Spinal cord (tissue), 10 donors: ENCODE data around the gene ADAMTS20. TPM values are rescaled to one million over a fixed set of nuclear protein-coding genes. Genes with fewer than 3 reads are reported as not detected.

ENCODE experiments used
- DNase-seq, 6 donors: peaks; one replicate each; pipeline versions ENCODE4 v3.0.0 to v3.0.0-alpha.2; 2013 to 2015; ENCODE audit warnings: low spot score in 6 of 6, low read depth in 4 of 6
- H3K27ac ChIP-seq: one replicate; pipeline ENCODE4 v1.5.1; 2013; ENCODE audit warnings: low read depth, low read length, control low read depth
- H3K27me3 ChIP-seq: one replicate; pipeline ENCODE4 v1.6.1; 2013; ENCODE audit warnings: low read length; ENCODE audit not compliant: control insufficient read depth, insufficient read depth
- H3K36me3 ChIP-seq: one replicate; pipeline ENCODE4 v1.6.1; 2013; ENCODE audit warnings: low read length; ENCODE audit not compliant: control insufficient read depth, insufficient read depth
- H3K4me1 ChIP-seq: one replicate; pipeline ENCODE4 v1.6.1; 2013; ENCODE audit warnings: low read length; ENCODE audit not compliant: control insufficient read depth, insufficient read depth
- H3K4me3 ChIP-seq: one replicate; pipeline ENCODE4 v1.5.1; 2013; ENCODE audit warnings: low read depth, low read length, control low read depth
- H3K9me3 ChIP-seq: one replicate; pipeline ENCODE4 v1.6.1; 2013; ENCODE audit warnings: low read length; ENCODE audit not compliant: control insufficient read depth, insufficient read depth
- WGBS: methylation state at CpG from one replicate; pipeline ENCODE4 v1.1.5; 2013; ENCODE audit warnings: missing lambda C conversion rate; ENCODE audit not compliant: insufficient coverage; 5-methylcytosine and 5-hydroxymethylcytosine counted together
- polyA plus RNA-seq, 2 donors: library from polyadenylated mRNA; unstranded; fragments of 120-200 nt; gene quantifications; one replicate each; pipeline ENCODE4 v1.2.1, GENCODE V29; 2013; ENCODE audit not compliant: insufficient read length in 2 of 2
- total RNA-seq, 2 donors: library from RNA; depleted of rRNA in 1 of 2; stranded (reverse); fragments of 120-200 nt in 1 of 2; fragments of >200 nt in 1 of 2; gene quantifications; one replicate each; pipeline versions ENCODE4 v1.2.3 to v1.2.4, GENCODE V29; 2013 to 2014
- donor health status: healthy.

The ADAMTS20 gene
- total and polyA plus RNA-seq, 4 donors: 0.44 to 0.69 (median 0.48) TPM

GRCh38 chr12:43332977-43333640, 218.9 kb downstream of the ADAMTS20 start:
- WGBS: no CpG with 5 or more reads among the region's 2 CpGs
- Histone ChIP-seq H3K27ac (no peak overlapping the region), H3K4me1 (no peaks in the 10 kb centered on the region), H3K36me3 (no peaks in the 10 kb centered on the region), H3K4me3 (no peak overlapping the region), H3K9me3 (peaks cover 2% of the 10 kb centered on the region), H3K27me3 (no peaks in the 10 kb centered on the region)
- no peak for DNase-seq

DNA sequence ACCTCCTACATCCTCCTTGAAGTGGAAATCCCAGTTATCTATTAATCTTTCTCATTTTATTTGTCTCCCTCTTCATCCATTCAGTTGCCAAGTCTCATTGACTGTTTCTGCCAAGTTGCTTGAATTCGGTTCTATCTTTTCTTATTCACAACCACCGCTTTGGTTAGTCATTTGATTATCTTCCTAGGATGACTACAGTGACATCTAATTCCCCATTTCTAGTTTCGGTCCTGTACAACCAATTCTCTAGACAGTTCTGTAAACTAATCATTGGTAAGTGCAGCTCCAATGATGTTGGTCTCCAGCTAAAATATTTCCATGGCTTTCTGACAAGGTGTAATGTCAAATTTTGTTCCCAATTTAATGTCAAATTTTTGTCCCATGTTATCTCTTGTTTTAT, 220.1 kb downstream of the ADAMTS20 start:
- Histone ChIP-seq H3K27ac (no peak overlapping the region), H3K4me1 (no peaks in the 10 kb centered on the region), H3K27me3 (no peaks in the 10 kb centered on the region), H3K4me3 (no peak overlapping the region), H3K36me3 (no peaks in the 10 kb centered on the region), H3K9me3 (peaks cover 2% of the 10 kb centered on the region)
- DNase-seq: no peak
- 83% methylated on average over 2 of the region's 3 CpGs for WGBS

GRCh38 chr12:43329375-43329774, 222.6 kb downstream of the ADAMTS20 start:
- H3K4me1 ChIP-seq: no peaks in the 10 kb centered on the region
- H3K4me3 ChIP-seq: no peak overlapping the region
- H3K9me3 ChIP-seq: peaks cover 2% of the 10 kb centered on the region
- no peak overlapping the region for H3K27ac ChIP-seq
- WGBS: 100% methylated on average over 1 of the region's 1 CpG
- no peaks in the 10 kb centered on the region for H3K27me3 ChIP-seq
- H3K36me3 ChIP-seq: no peaks in the 10 kb centered on the region
- DNase-seq: no peak

- Histone ChIP-seq H3K4me1 (no peaks in the 10 kb centered on the region), H3K27ac (no peak overlapping the region), H3K9me3 (peaks cover 2% of the 10 kb centered on the region), H3K4me3 (no peak overlapping the region), H3K27me3 (no peaks in the 10 kb centered on the region), H3K36me3 (no peaks in the 10 kb centered on the region)
- 95% methylated on average over 4 of the region's 5 CpGs for WGBS
- DNase-seq: no peak
Measured at GRCh38 chr12:43325786-43326185, 226.2 kb downstream of the ADAMTS20 start.

DNA sequence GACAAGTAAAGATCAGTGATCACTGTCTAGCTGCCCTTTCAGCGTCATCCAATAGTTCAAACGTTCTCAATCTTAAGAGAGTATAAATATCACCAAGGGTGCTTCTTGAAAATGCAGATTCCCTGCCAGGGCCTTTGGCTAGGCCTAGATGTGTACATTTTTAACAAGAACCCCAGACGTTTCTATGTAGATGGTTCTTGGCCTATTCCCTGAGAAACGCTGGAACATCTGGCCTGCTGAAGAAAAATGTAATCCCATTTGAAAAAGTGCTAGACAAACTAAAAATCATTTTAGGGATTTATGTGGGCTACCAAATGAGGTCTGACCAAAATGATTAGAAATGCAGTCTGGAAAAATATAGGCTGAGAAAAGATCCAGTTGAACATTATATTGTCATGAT, 231.7 kb downstream of the ADAMTS20 start:
- H3K4me1 ChIP-seq: no peaks in the 10 kb centered on the region
- H3K27ac ChIP-seq: no peak overlapping the region
- peak in 1 of 6 donors; percentile 18 for DNase-seq
- H3K36me3 ChIP-seq: no peaks in the 10 kb centered on the region
- 100% methylated on average over 1 of the region's 4 CpGs for WGBS
- no peaks in the 10 kb centered on the region for H3K27me3 ChIP-seq
- H3K4me3 ChIP-seq: no peak overlapping the region
- no peaks in the 10 kb centered on the region for H3K9me3 ChIP-seq

DNA sequence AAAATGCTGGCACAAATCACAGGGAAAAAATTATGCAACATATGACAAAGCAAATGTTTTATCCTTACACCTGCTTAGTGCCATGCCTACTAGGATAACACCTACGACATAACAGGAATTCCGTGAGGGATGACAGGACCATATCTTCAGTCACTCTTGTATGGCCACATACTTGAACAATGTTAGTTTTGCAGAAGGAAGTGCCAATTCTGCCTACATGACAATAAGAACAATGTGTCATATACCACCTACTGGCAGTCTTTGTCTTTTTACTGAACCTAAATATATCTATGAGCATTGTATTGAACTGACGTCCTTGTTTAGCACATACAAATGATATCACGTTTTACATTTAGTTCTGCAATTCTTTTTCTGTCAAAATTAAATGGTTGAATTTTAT, 234.0 kb downstream of the ADAMTS20 start:
- WGBS: no CpG with 5 or more reads among the region's 4 CpGs

GRCh38 chr12:43317156-43317555, 234.8 kb downstream of the ADAMTS20 start:
- no CpG with 5 or more reads among the region's 3 CpGs for WGBS
- no peaks in the 10 kb centered on the region for H3K4me1 ChIP-seq
- no peak for DNase-seq
- H3K27me3 ChIP-seq: no peaks in the 10 kb centered on the region
- peak overlapping the region; percentile 3 for H3K27ac ChIP-seq
- H3K36me3 ChIP-seq: no peaks in the 10 kb centered on the region
- no peaks in the 10 kb centered on the region for H3K9me3 ChIP-seq
- H3K4me3 ChIP-seq: no peak overlapping the region

More for the DNA sequence above, 234.0 kb downstream of the ADAMTS20 start:
- no peaks in the 10 kb centered on the region for H3K9me3 ChIP-seq
- no peak for DNase-seq
- no peaks in the 10 kb centered on the region for H3K36me3 ChIP-seq
- no peaks in the 10 kb centered on the region for H3K4me1 ChIP-seq
- no peaks in the 10 kb centered on the region for H3K27me3 ChIP-seq
- no peak overlapping the region for H3K4me3 ChIP-seq
- H3K27ac ChIP-seq: no peak overlapping the region

DNA sequence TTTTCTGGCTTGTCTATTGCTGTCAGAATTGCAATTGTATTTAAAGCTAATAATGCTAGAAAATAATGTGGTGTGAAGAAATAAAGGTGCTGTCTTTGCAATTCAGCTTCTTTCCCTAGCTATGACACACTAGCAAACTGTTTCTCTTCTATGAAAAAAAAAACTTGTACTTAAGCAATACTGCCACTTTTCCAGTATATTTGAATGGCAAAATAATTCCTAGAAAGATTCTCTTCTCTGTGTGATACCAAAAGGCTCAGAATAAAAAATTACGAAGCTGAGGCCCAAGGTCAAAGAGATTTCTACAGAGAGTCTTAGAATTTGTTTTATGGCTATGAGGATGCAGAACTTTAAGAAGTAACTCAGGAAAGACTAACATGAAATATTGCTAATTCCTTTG, 235.5 kb downstream of the ADAMTS20 start:
- WGBS: no CpG with 5 or more reads among the region's 1 CpG
- Histone ChIP-seq H3K9me3 (no peaks in the 10 kb centered on the region), H3K36me3 (no peaks in the 10 kb centered on the region), H3K27ac (no peak overlapping the region), H3K4me1 (no peaks in the 10 kb centered on the region), H3K27me3 (no peaks in the 10 kb centered on the region), H3K4me3 (no peak overlapping the region)
- no peak for DNase-seq

GRCh38 chr12:43315961-43316360, 236.0 kb downstream of the ADAMTS20 start:
- Histone ChIP-seq H3K36me3 (no peaks in the 10 kb centered on the region), H3K27ac (no peak overlapping the region), H3K4me3 (no peak overlapping the region), H3K9me3 (no peaks in the 10 kb centered on the region), H3K27me3 (no peaks in the 10 kb centered on the region), H3K4me1 (no peaks in the 10 kb centered on the region)
- peak in 1 of 6 donors; percentile 43 for DNase-seq

DNA sequence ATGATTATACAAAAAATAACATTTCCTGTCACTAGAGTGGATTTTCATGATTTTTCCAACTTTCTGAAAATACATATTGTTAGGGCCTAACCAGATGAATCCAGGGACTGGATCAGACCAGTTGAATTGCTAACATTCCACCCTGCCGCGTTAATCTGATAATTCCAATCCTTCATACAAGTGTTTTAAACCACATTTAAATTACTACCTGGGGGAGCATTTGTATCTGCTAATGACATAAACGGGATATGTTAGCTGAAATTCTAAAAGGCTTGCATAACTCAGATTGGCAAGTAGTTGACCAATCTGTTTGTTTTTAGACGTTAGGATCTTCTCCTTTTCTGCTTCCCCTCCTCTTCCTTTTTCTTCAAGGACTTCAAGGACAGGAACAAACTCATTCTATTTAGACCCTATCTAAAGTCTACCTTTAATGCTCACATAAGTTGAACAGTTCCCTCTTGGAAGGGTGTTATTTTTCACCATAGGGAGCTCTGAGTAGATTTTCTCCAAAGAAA, 239.0 kb downstream of the ADAMTS20 start:
- H3K27me3 ChIP-seq: no peaks in the 10 kb centered on the region
- H3K9me3 ChIP-seq: no peaks in the 10 kb centered on the region
- H3K27ac ChIP-seq: no peak overlapping the region
- WGBS: 67% methylated on average over 1 of the region's 4 CpGs
- H3K4me3 ChIP-seq: no peak overlapping the region
- no peak for DNase-seq
- H3K36me3 ChIP-seq: no peaks in the 10 kb centered on the region
- no peaks in the 10 kb centered on the region for H3K4me1 ChIP-seq
